K562 (cell line): ENCODE results near the gene NFIB. TPM values are rescaled to one million over a fixed set of nuclear protein-coding genes. Genes with fewer than 3 reads are reported as not detected.

ENCODE experiments used
- ATAC-seq: fragments of 200-7000 bp; cut with Tn5 transposase; 3 replicates; pipeline ENCODE4 v1.9.1; 2020; ENCODE audit warnings: moderate library complexity
- BruUV-seq: library from RNA; stranded (reverse); fragments of 400-500 nt; replicated peaks from 2 replicates; lab custom pipeline; 2021; lab: Mats Ljungman, UMichigan
- CTCF ChIA-PET: fragments of 300-600 bp; formaldehyde crosslinking; extraction: SDS; loops from one replicate; lab custom pipeline; 2021; ENCODE audit warnings: low intra/inter-chr PET ratio; lab: Yijun Ruan, JAX
- POLR2A ChIA-PET: fragments of 300-600, 350-650 bp; sonication (Branson Sonifier 250); formaldehyde crosslinking; extraction: SDS; loops from one replicate; lab custom pipeline; 2021; ENCODE audit warnings: antibody characterized with exemption, inconsistent platforms; lab: Yijun Ruan, JAX
- DNase-seq, 4 experiments: peaks; one replicate each; pipeline versions ENCODE4 v3.0.0 to v3.0.0-alpha.2; 2011 to 2018; ENCODE audit warnings: low spot score in 3 of 4, mixed read lengths in 3 of 4; ENCODE audit errors: extremely low read depth in 1 of 4
- FAIRE-seq: peaks from 2 replicates; lab custom pipeline; 2011; peaks lifted over from hg19 to GRCh38; lab: Jason Lieb, UNC
- H2AFZ ChIP-seq: 2 replicates; pipeline ENCODE4 v1.6.0; 2011; ENCODE audit warnings: low read depth, low read length, control low read depth, inconsistent platforms
- H3K27ac ChIP-seq: fragments of 200-600 bp; 3 replicates; pipeline ENCODE4 v1.8.0; 2011; ENCODE audit warnings: low read depth, mild to moderate bottlenecking, control low read depth, inconsistent platforms, low read length, moderate library complexity, mixed read lengths; ENCODE audit errors: extremely low read depth
- H3K27me3 ChIP-seq, 2 experiments: fragments of 300-600 bp in 1 of 2; 2 replicates in 1 of 2; 3 replicates in 1 of 2; pipeline versions ENCODE4 v1.6.0 to v1.8.0; 2011; ENCODE audit warnings: inconsistent platforms in 2 of 2, low read length in 2 of 2, mild to moderate bottlenecking in 1 of 2, mixed read lengths in 1 of 2, moderate library complexity in 1 of 2; ENCODE audit not compliant: control insufficient read depth in 2 of 2, insufficient read depth in 2 of 2
- H3K36me3 ChIP-seq: fragments of 300-600 bp; 3 replicates; pipeline ENCODE4 v1.8.0; 2011; ENCODE audit warnings: mild to moderate bottlenecking, low read length, inconsistent platforms; ENCODE audit not compliant: control insufficient read depth, insufficient read depth
- H3K4me1 ChIP-seq, 2 experiments: fragments of 200-600 bp in 1 of 2; replicated peaks in 1 of 2; 2 replicates in 1 of 2; 3 replicates in 1 of 2; pipeline versions ENCODE4 v1.5.1 to v1.8.0; 2011; ENCODE audit warnings: inconsistent platforms in 2 of 2, low read length in 2 of 2, mild to moderate bottlenecking in 1 of 2, mixed read lengths in 1 of 2, moderate library complexity in 1 of 2; ENCODE audit not compliant: control insufficient read depth in 2 of 2, insufficient read depth in 2 of 2
- H3K4me2 ChIP-seq: 2 replicates; pipeline ENCODE4 v1.6.1; 2011; ENCODE audit warnings: low read length, control low read depth, inconsistent platforms, mixed read lengths; ENCODE audit not compliant: insufficient read depth
- H3K4me3 ChIP-seq: fragments of 200-600 bp; sonication (generic), shearing (Covaris generic); 2 replicates; pipeline ENCODE4 v1.5.1; 2016; ENCODE audit warnings: control low read depth, inconsistent platforms
- H3K79me2 ChIP-seq: fragments of 200-600 bp; 3 replicates; pipeline ENCODE4 v1.8.0; 2011; ENCODE audit warnings: low read length, inconsistent platforms; ENCODE audit not compliant: control insufficient read depth, insufficient read depth
- H3K9ac ChIP-seq, 2 experiments: 2 replicates each; pipeline versions ENCODE4 v1.6.0 to v1.6.1; 2011; ENCODE audit warnings: low read depth in 2 of 2, low read length in 2 of 2, control low read depth in 1 of 2, inconsistent platforms in 1 of 2, mild to moderate bottlenecking in 1 of 2, mixed read lengths in 1 of 2; ENCODE audit not compliant: insufficient read depth in 1 of 2
- H3K9me1 ChIP-seq: one replicate; pipeline ENCODE4 v1.6.0; 2011; ENCODE audit warnings: inconsistent platforms, mild to moderate bottlenecking, low read length, moderate library complexity; ENCODE audit not compliant: control insufficient read depth, insufficient read depth
- H3K9me3 ChIP-seq: replicated peaks from 2 replicates; pipeline ENCODE4 v1.5.1; 2011; ENCODE audit warnings: low read depth, low read length, inconsistent platforms; ENCODE audit not compliant: control insufficient read depth, insufficient read depth
- H4K20me1 ChIP-seq: replicated peaks from 2 replicates; pipeline ENCODE4 v1.6.1; 2011; ENCODE audit warnings: low read length, inconsistent platforms, mixed read lengths; ENCODE audit not compliant: control insufficient read depth, insufficient read depth
- BHLHE40 ChIP-seq: IDR thresholded peaks from 2 replicates; pipeline ENCODE4 v1.6.1; 2011; ENCODE audit warnings: low read length, improper control_type of control experiment
- HSF4 ChIP-seq: fragments of 250-450 bp; sonication (Bioruptor Pico); IDR thresholded peaks from 2 replicates; pipeline ENCODE4 v2.1.2; 2022; ENCODE audit warnings: mild to moderate bottlenecking, moderate library complexity, borderline replicate concordance
- SMARCB1 ChIP-seq: IDR thresholded peaks from 2 replicates; pipeline ENCODE4 v1.6.1; 2011; ENCODE audit warnings: improper control_type of control experiment, low read depth; ENCODE audit not compliant: insufficient read length
- SRSF3 ChIP-seq: fragments of 200-400 bp; formaldehyde crosslinking; IDR thresholded peaks from 2 replicates; pipeline ENCODE4 v1.6.1; 2016; ENCODE audit warnings: mild to moderate bottlenecking, low read length, moderate library complexity; ENCODE audit not compliant: insufficient read depth
- TAF1 ChIP-seq: IDR thresholded peaks from 2 replicates; pipeline ENCODE4 v1.6.1; 2011; ENCODE audit warnings: mild to moderate bottlenecking, low read length, moderate library complexity; ENCODE audit not compliant: insufficient read depth, control insufficient read depth, severe bottlenecking; ENCODE audit errors: extremely low read depth
- TRIM28 ChIP-seq: fragments of 450-650 bp; IDR thresholded peaks from 2 replicates; pipeline ENCODE4 v1.6.1; 2017
- WGBS: fragments of 100-300 bp; shearing (Covaris generic); methylation state at CpG from one replicate; pipeline ENCODE4 v1.1.6; 2016; ENCODE audit warnings: low coverage, mixed read lengths; ENCODE audit not compliant: insufficient coverage; ENCODE audit errors: missing lambda C conversion rate; 5-methylcytosine and 5-hydroxymethylcytosine counted together
- in situ Hi-C: fragments of 300-500 bp; cut with MboI; formaldehyde crosslinking; loops from 4 replicates; pipeline ENCODE4 v1.15.0; 2018; ENCODE audit warnings: inconsistent platforms, mixed read lengths
- intact Hi-C: fragments of 100-400 bp; cut with micrococcal nuclease; formaldehyde crosslinking; loops from 2 replicates; pipeline ENCODE4 v1.14.2; 2022
- polyA plus RNA-seq, 8 experiments: library from polyadenylated mRNA; depleted of rRNA in 4 of 8; stranded (reverse) in 5 of 8; unstranded in 3 of 8; fragments of >200 nt; fragmentation: Nextera tagmentation in 2 of 8; fragmentation: Illumina TruSeq in 1 of 8; extraction: Ambion mirVana in 2 of 8; extraction: Trizol in 1 of 8; gene quantifications; 2 replicates each; pipeline versions ENCODE4 v1.2.1 to v1.2.3, GENCODE V29; 2011 to 2014; ENCODE audit warnings: inconsistent platforms in 1 of 8, missing spikeins in 1 of 8
- total RNA-seq, 7 experiments: library from RNA; depleted of rRNA in 6 of 7; stranded (reverse); fragments of >200 nt in 6 of 7; fragmentation: Illumina TruSeq in 2 of 7; extraction: Trizol in 2 of 7; gene quantifications; 2 replicates each; pipeline versions ENCODE4 v1.2.1 to v1.2.3, GENCODE V29; 2011 to 2021; ENCODE audit warnings: low replicate concordance in 1 of 7
- TF ChIP-seq, protein P1 (sequence below): IDR thresholded peaks from 3 replicates; pipeline ENCODE4 v1.6.1; 2011; ENCODE audit warnings: borderline replicate concordance, mild to moderate bottlenecking, moderate library complexity; ENCODE audit not compliant: insufficient read length; ENCODE audit errors: extremely low read depth

Gene NFIB
- total and polyA plus RNA-seq, 9 of the 15 experiments (the other 6 are each of a cell fraction or from before 2014, with no cell fraction given) = 1.2 to 3.3 (median 1.9) TPM

DNA sequence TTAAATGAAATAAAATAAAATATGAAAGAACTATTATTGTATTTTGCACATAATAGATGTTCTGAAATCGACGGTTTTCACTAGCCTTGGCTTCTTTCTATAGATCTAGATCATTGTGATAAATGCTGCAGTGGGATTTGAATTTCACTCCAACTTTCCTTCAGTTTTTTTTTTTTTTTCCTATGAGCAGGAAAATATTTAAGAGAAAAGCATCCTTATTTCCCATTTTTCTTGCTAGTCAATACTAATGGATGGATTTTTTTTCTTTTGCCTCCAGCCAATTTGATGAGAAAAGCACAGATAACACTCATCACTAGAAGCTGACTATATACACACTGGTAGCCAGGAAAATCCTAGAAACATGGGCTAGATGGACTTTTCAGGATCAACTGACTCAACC lies 249.0 kb downstream of the NFIB start:
- Histone ChIP-seq H3K4me1 (no peaks in the 10 kb centered on the region), H2AFZ (no peak overlapping the region), H3K4me2 (no peak overlapping the region), H3K9ac (no peak overlapping the region), H3K9me3 (no peaks in the 10 kb centered on the region), H4K20me1 (no peaks in the 10 kb centered on the region), H3K79me2 (no peaks in the 10 kb centered on the region), H3K4me3 (no peak overlapping the region), H3K27me3 (no peaks in the 10 kb centered on the region; a peak in 2 of 5 replicates), H3K36me3 (no peaks in the 10 kb centered on the region), H3K27ac (no peak overlapping the region), H3K9me1 (no peaks in the 10 kb centered on the region)
- CTCF ChIA-PET = no interaction called here
- POLR2A ChIA-PET = interaction anchor here (0.7 kb wide), 1 partner anchor 248 kb away, joined by 3 read pairs; no protein-coding TSS in a partner anchor
- intact Hi-C loops (no loop called here), in situ Hi-C loops (no loop called here)
- TF ChIP-seq, protein P1, sequence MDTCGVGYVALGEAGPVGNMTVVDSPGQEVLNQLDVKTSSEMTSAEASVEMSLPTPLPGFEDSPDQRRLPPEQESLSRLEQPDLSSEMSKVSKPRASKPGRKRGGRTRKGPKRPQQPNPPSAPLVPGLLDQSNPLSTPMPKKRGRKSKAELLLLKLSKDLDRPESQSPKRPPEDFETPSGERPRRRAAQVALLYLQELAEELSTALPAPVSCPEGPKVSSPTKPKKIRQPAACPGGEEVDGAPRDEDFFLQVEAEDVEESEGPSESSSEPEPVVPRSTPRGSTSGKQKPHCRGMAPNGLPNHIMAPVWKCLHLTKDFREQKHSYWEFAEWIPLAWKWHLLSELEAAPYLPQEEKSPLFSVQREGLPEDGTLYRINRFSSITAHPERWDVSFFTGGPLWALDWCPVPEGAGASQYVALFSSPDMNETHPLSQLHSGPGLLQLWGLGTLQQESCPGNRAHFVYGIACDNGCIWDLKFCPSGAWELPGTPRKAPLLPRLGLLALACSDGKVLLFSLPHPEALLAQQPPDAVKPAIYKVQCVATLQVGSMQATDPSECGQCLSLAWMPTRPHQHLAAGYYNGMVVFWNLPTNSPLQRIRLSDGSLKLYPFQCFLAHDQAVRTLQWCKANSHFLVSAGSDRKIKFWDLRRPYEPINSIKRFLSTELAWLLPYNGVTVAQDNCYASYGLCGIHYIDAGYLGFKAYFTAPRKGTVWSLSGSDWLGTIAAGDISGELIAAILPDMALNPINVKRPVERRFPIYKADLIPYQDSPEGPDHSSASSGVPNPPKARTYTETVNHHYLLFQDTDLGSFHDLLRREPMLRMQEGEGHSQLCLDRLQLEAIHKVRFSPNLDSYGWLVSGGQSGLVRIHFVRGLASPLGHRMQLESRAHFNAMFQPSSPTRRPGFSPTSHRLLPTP = no peak
- TF ChIP-seq TRIM28 (no peak), HSF4 (no peak), TAF1 (no peak), SRSF3 (no peak), BHLHE40 (no peak), SMARCB1 (no peak)
- DNase-seq (no peak), ATAC-seq (no peak), FAIRE-seq (no peak)
- BruUV-seq = no TSS peak
- WGBS = 0% methylated on average over 2 of the region's 2 CpGs
